GM18499 (cell line): ENCODE data around the gene WDR18.

Source experiments
- ATAC-seq: cut with Tn5 transposase; IDR thresholded peaks from one replicate; pipeline ENCODE4 v1.9.1; 2021; ENCODE audit warnings: moderate number of reproducible peaks; ENCODE audit not compliant: insufficient read depth, unreplicated experiment

The WDR18 gene

GRCh38 chr19:1004803-1005664, 20.9 kb downstream of the WDR18 start:
- ATAC-seq, result no peak

- ATAC-seq, result no peak
These were observed 22.7 kb downstream of the WDR18 start for GRCh38 chr19:1006711-1007398.

DNA sequence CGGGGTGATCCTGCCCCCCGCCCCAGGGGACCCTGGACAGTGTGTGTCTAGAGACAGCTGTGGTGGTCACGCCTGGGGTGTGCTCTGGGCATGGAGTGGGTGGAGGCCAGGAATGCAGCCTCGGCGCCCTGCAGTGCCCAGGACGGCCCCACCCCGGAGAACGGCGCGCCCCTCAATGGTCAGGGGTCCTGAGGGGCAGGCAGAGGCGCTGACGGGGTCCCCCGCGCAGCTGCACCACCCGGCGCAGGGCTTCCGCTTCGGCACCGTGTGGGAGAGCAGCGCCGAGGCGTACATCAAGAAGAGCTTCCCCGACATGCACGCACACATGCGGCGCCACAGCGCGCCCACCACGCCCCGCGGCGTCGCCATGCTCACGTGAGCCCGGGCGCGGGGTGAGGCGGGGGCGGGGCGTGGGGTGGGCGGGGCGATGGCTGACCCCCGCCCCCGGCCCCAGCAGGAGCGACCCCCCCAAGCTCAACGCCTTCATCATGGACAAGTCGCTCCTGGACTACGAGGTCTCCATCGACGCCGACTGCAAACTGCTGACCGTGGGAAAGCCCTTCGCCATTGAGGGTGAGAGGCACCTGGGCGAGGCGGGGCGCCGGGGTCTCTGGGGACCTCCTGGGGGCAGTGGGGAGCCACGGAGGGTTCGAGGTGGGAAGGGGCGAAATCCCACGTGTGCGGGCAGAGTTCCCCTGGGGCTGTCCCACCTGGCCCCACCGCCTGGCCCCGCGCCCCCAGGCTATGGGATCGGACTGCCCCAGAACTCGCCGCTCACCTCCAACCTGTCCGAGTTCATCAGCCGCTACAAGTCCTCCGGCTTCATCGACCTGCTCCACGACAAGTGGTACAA, 23.5 kb downstream of the WDR18 start:
- ATAC-seq, result no peak

DNA sequence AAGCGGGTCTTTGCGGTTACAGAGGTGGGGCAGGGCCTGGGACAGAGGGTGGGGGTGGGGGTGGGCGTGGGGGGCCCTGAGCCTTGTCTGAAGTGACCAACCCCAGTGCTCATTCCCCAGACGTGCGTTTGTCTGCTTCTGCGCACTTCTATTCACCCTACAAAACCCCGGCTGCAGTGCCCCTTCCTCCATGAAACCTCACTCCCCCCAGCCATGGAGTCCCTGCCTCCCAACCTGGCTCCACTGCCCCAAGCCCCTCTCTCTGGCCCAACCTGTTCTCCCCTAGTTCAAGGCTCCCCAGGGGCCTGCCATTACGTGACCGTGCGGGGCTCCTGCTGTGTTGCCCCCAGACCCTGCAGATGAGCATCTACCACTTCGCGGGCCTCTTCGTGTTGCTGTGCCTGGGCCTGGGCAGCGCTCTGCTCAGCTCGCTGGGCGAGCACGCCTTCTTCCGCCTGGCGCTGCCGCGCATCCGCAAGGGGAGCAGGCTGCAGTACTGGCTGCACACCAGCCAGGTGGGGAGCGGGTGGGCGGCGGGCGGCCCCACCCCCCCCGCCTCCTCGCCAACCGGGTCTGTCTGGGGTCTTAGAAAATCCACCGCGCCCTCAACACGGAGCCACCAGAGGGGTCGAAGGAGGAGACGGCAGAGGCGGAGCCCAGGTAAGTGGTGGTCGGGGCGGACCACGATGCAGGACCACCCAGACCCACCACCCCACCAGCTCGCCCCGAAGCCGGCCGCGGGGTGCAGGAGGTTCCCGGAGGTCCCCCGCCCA, 24.3 kb downstream of the WDR18 start:
- ATAC-seq, result no peak

DNA sequence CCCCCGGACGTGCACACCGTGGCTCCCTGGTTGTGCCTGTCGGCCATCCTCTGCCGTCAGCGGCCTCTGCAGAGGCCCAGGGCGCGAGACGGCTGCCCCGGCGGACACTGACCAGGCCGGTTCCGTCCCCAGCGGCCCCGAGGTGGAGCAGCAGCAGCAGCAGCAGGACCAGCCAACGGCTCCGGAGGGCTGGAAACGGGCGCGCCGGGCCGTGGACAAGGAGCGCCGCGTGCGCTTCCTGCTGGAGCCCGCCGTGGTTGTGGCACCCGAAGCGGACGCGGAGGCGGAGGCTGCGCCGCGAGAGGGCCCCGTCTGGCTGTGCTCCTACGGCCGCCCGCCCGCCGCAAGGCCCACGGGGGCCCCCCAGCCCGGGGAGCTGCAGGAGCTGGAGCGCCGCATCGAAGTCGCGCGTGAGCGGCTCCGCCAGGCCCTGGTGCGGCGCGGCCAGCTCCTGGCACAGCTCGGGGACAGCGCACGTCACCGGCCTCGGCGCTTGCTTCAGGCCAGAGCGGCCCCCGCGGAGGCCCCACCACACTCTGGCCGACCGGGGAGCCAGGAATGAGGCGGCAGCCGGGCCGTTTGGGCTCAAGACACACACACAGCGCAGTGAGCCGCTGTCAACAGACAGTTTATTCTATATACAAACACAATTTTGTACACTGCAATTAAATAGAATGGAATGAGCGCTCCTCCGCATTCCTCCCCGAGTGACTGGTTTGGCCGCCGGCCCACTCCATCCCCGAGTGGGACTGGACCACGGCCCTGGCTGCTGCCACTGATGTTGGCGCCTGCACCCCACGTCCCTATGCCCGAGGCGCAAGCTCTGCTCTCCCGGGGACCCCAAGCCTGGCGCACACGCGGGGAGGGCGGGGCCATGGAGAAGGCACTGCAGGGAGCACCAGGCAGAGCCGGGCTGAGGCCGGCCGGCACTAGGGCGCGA, 25.2 kb downstream of the WDR18 start:
- ATAC-seq, result no peak

DNA sequence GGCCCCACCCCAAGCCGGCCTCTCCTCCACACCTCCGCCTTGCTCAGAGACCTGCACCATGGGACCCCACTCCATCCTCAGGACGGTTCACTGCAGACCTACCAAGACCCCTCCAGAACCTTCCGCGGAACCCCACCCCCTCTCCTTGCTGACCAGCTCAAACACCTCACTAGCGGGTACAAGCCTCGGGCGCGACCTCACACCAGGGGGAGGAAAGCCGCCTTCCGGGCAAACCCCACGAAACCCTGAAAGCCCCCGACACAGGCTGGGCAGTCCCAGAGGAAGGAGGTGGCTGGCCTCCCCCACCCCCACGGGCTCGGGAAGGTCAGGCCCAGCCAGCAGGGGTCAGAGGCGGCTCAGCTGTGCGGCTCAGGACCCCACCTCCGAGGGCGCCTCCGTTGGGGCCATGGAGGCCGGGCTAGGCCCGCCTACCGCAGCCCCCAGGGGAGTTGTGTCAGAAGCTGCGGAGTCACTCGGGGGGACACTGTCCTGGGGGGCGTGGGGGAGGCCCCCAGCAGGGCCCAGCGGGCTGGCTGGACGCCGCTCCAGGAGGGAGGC, 25.9 kb downstream of the WDR18 start:
- no peak for ATAC-seq

GRCh38 chr19:1010586-1011510, 26.7 kb downstream of the WDR18 start:
- ATAC-seq, result no peak

- ATAC-seq, result no peak
These were observed 27.7 kb downstream of the WDR18 start for GRCh38 chr19:1011831-1012333.

DNA sequence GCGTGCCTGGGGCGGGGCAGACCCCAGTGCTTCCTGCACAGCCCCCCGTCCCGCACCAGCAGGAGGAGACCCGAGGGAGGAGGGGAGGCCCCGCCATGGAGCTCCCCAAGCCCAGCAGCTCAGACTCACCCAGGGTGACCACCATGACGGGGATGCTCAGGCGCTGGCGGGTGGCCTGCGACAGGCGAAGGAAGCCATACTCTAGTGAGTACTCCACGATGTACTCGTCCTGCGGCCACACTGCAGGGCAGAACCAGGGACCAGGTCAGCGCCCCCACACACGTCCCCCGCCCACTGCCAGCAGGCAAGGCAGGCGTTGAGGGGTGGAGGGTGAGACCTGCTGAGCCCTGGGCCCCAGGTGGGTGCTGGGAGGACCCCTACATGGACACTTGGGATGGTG, 28.2 kb downstream of the WDR18 start:
- no peak for ATAC-seq

- ATAC-seq, result no peak
These were observed 29.1 kb downstream of the WDR18 start for GRCh38 chr19:1013218-1013617.

DNA sequence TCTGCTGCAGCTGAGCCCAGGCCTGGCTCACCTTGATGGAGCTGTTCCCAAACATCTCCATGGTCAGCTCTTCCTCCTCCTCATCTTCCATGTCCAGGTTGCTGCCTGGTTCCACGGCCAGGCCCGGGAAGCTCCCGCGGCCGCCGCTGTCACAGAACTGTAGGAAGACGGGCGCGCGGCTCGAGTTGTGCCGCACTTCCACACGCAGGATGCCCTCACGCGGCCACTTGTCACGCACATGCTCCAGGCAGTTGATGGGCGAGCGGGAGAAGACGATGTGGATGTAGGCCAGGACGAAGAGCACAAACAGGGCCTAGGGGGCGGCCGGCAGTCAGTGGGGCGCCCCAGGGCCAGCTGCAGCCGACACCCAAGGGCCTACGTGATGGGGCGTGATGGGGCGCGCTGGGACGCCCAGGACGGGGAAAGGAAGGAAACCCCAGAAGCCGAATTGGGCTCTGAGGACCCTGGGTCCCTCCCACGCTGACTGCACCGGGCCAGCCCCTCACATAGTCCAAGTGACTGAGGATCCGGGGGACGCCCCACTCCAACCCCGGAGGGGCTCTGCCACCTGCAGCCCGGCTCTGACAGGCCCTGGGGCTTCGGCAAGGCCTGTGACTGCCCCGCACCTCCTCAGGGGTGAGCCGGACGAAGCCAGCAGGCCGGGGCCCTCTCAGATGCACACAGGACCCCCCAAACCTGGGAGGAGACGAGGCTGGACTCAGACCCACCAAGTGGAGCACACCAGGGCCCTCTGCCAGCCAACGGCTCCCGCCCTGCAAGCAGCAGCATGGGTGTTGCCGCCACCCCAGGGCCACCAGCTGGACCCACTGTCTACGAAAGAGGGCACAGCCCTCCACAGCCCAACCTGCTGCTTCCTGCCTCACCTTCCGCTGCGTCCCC, 30.3 kb downstream of the WDR18 start:
- no peak for ATAC-seq

GRCh38 chr19:1015061-1015781, 31.1 kb downstream of the WDR18 start:
- no peak for ATAC-seq

DNA sequence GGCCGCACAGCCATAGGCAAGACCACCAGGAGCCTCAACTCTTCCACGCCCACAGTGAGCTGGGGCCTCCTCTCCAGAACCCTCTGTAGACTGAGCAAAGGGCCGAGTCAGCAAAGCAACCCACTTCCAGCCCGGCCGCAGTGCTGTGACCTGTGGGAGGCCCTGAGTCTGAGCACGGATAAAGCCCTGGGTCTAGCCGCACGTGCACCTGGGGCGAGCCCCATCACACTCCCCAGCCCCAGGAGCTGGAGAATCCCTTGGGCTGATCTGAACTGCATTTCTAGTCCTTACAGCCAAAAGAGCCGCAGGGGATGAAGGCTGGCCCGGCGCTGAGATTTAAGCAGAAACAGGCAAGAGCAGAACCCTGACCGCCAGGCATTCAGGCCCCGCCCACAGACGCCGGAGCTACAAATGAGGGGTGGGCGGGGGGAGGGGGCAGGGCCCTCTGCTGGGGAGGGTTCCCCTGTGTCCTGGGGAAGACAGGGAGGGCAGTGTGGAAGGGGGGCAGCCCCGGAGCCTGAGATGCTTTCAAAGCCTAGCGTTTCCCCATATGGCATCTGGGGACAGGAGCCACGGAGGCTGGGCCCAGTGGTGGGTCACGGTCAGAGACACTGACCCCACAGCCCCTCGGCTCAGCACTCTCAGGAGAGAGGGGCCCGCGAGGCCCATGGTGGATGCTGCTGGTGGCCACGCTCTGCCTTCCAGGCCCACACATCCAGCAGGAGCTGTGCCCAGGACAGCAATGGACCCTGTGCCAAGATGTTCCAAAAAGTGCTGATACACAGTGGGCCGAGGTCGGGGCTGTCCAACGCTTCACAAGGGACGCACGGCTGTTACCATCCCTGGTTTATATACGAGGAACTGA, 31.9 kb downstream of the WDR18 start:
- no peak for ATAC-seq

- ATAC-seq, result no peak
These were observed 32.5 kb downstream of the WDR18 start for GRCh38 chr19:1016647-1017114.
